RWPE1 (cell line): ENCODE measurements around the gene GCNA.
"Not testable (repeated sequence)": the region's sequence is repeated elsewhere in the genome, so short reads cannot be mapped to it uniquely, and the experiment has no call there.

ENCODE experiments used
- CTCF ChIA-PET: fragments of 350-600 bp; sonication (Branson Sonifier 250); formaldehyde crosslinking; extraction: SDS; loops from one replicate; lab custom pipeline; 2021; lab: Yijun Ruan, JAX
- POLR2A ChIA-PET: fragments of 400-600 bp; formaldehyde crosslinking; extraction: SDS; loops from one replicate; lab custom pipeline; 2020; ENCODE audit warnings: antibody characterized with exemption; ENCODE audit not compliant: low non-redundant PET; lab: Yijun Ruan, JAX
- DNase-seq: peaks from one replicate; pipeline ENCODE4 v3.0.0; 2012; ENCODE audit warnings: low spot score
- H3K27ac ChIP-seq: fragments of 450-650 bp; 2 replicates; pipeline ENCODE4 v1.5.1; 2017
- CTCF ChIP-seq: fragments of 450-650 bp; conservative IDR thresholded peaks from 2 replicates; pipeline ENCODE4 v1.5.1; 2017; ENCODE audit warnings: low read depth, mild to moderate bottlenecking

The GCNA gene

GRCh38 chrX:71604141-71604540, 25.9 kb downstream of the GCNA start:
- no peak overlapping the region for H3K27ac ChIP-seq
- POLR2A ChIA-PET, result no interaction called here
- no peak for DNase-seq
- CTCF ChIA-PET, result interaction anchor here (0.5 kb wide), 1 partner anchor 211 kb away, joined by 3 read pairs; no protein-coding TSS in a partner anchor
- TF ChIP-seq CTCF, result no peak

- H3K27ac ChIP-seq, result no peak overlapping the region
- TF ChIP-seq CTCF, result no peak
- DNase-seq, result no peak
- CTCF ChIA-PET, result no interaction called here
- POLR2A ChIA-PET, result no interaction called here
Observed at GRCh38 chrX:71604796-71605568, 26.7 kb downstream of the GCNA start.

GRCh38 chrX:71606536-71607216, 28.4 kb downstream of the GCNA start:
- CTCF ChIA-PET, result no interaction called here
- POLR2A ChIA-PET, result no interaction called here
- TF ChIP-seq CTCF, result no peak
- DNase-seq, result no peak
- no peak overlapping the region for H3K27ac ChIP-seq

- ChIA-PET CTCF (no interaction called here), POLR2A (no interaction called here)
- DNase-seq, result no peak
- no peak for TF ChIP-seq CTCF
- no peak overlapping the region for H3K27ac ChIP-seq
Observed at GRCh38 chrX:71607488-71607887, 29.3 kb downstream of the GCNA start.

- POLR2A ChIA-PET, result no interaction called here
- DNase-seq, result no peak
- no peak overlapping the region for H3K27ac ChIP-seq
- CTCF ChIA-PET, result no interaction called here
- TF ChIP-seq CTCF, result no peak
Observed at GRCh38 chrX:71609095-71609750, 31.0 kb downstream of the GCNA start.

- DNase-seq, POLR2A ChIA-PET, H3K27ac ChIP-seq, CTCF ChIA-PET: not testable (repeated sequence)
Observed at GRCh38 chrX:71611736-71612135, 33.5 kb downstream of the GCNA start.
